Body of pancreas (tissue), 4 donors: ENCODE measurements around the gene ANGPTL1.

Experiments
- CTCF ChIP-seq, 7 experiments: fragments of 450-650 bp in 4 of 7; fragments of 200-600 bp in 3 of 7; sonication (generic) in 3 of 7; IDR thresholded peaks; one replicate each; pipeline ENCODE4 v1.5.1; 2016 to 2019; ENCODE audit warnings: antibody characterized with exemption in 7 of 7
- POLR2A ChIP-seq, 3 donors: fragments of 450-650 bp; IDR thresholded peaks; one replicate each; pipeline ENCODE4 v1.6.1; 2016; ENCODE audit warnings: antibody characterized with exemption in 3 of 3, mild to moderate bottlenecking in 2 of 3

GRCh38 chr1:178821134-178821866 lies 49.6 kb downstream of the ANGPTL1 start:
- TF ChIP-seq CTCF (IDR thresholded peaks at IDR 0.05) (no peak), POLR2A (IDR thresholded peaks at IDR 0.05) (no peak)
